HAP-1 (cell line): ENCODE data around the gene PHACTR1.

Experiments used
- DNase-seq, 2 experiments: peaks; one replicate each; pipeline ENCODE4 v3.0.0-alpha.2; 2016 to 2020; ENCODE audit warnings: low spot score in 2 of 2
- H3K27me3 ChIP-seq: fragments of 250-450 bp; sonication (Bioruptor Pico); 2 replicates; pipeline ENCODE4 v1.5.1; 2020; ENCODE audit warnings: low read depth, mild to moderate bottlenecking, moderate library complexity
- H3K36me3 ChIP-seq: fragments of 250-450 bp; sonication (Bioruptor Pico); replicated peaks from 2 replicates; pipeline ENCODE4 v1.5.1; 2020; ENCODE audit warnings: mild to moderate bottlenecking
- H3K4me1 ChIP-seq: fragments of 250-450 bp; sonication (Bioruptor Pico); 2 replicates; pipeline ENCODE4 v1.5.1; 2020; ENCODE audit warnings: mild to moderate bottlenecking
- H3K4me3 ChIP-seq: fragments of 250-450 bp; sonication (Bioruptor Pico); 2 replicates; pipeline ENCODE4 v1.5.1; 2020; ENCODE audit warnings: mild to moderate bottlenecking, moderate library complexity
- H3K9me3 ChIP-seq: fragments of 250-450 bp; sonication (Bioruptor Pico); 2 replicates; pipeline ENCODE4 v1.5.1; 2020; ENCODE audit warnings: mild to moderate bottlenecking, moderate library complexity
- in situ Hi-C: fragments of 300-500 bp; cut with MboI; formaldehyde crosslinking; loops from 3 replicates; pipeline ENCODE4 v1.14.3; 2020; ENCODE audit warnings: low sequenced_read_pairs, inconsistent platforms, mixed read lengths

The PHACTR1 gene

GRCh38 chr6:13165502-13166172 is 449.1 kb downstream of the PHACTR1 start:
- in situ Hi-C loops: no loop called here
- H3K36me3 ChIP-seq: no peaks in the 10 kb centered on the region
- no peaks in the 10 kb centered on the region for H3K4me1 ChIP-seq
- H3K9me3 ChIP-seq: no peaks in the 10 kb centered on the region
- H3K27me3 ChIP-seq: no peaks in the 10 kb centered on the region
- H3K4me3 ChIP-seq: no peak overlapping the region
- no peak for DNase-seq

- in situ Hi-C loops: no loop called here
- Histone ChIP-seq H3K36me3 (no peaks in the 10 kb centered on the region), H3K27me3 (no peaks in the 10 kb centered on the region), H3K9me3 (no peaks in the 10 kb centered on the region), H3K4me1 (no peaks in the 10 kb centered on the region), H3K4me3 (no peak overlapping the region)
- no peak for DNase-seq
Measured at GRCh38 chr6:13166269-13166668, 449.7 kb downstream of the PHACTR1 start.

- no peaks in the 10 kb centered on the region for H3K9me3 ChIP-seq
- no peaks in the 10 kb centered on the region for H3K36me3 ChIP-seq
- H3K27me3 ChIP-seq: no peaks in the 10 kb centered on the region
- DNase-seq: no peak
- no peaks in the 10 kb centered on the region for H3K4me1 ChIP-seq
- in situ Hi-C loops: no loop called here
- no peak overlapping the region for H3K4me3 ChIP-seq
Measured at GRCh38 chr6:13166916-13167315, 450.3 kb downstream of the PHACTR1 start.

GRCh38 chr6:13172291-13172690 is 455.7 kb downstream of the PHACTR1 start:
- in situ Hi-C loops: no loop called here
- Histone ChIP-seq H3K27me3 (0 out of 2 replicates have a peak, but pooled peaks cover 5% of the 10 kb centered on the region), H3K4me3 (no peak overlapping the region), H3K36me3 (no peaks in the 10 kb centered on the region), H3K9me3 (no peaks in the 10 kb centered on the region), H3K4me1 (no peaks in the 10 kb centered on the region)
- no peak for DNase-seq

- 0 out of 2 replicates have a peak, but pooled peaks cover 5% of the 10 kb centered on the region for H3K27me3 ChIP-seq
- H3K4me1 ChIP-seq: no peaks in the 10 kb centered on the region
- H3K9me3 ChIP-seq: no peaks in the 10 kb centered on the region
- H3K36me3 ChIP-seq: no peaks in the 10 kb centered on the region
- H3K4me3 ChIP-seq: no peak overlapping the region
- no peak for DNase-seq
- in situ Hi-C loops: no loop called here
Measured at GRCh38 chr6:13175087-13175486, 458.5 kb downstream of the PHACTR1 start.

GRCh38 chr6:13175759-13176158 is 459.2 kb downstream of the PHACTR1 start:
- DNase-seq: no peak
- Histone ChIP-seq H3K4me1 (no peaks in the 10 kb centered on the region), H3K4me3 (no peak overlapping the region), H3K27me3 (0 out of 2 replicates have a peak, but pooled peaks cover 5% of the 10 kb centered on the region), H3K36me3 (no peaks in the 10 kb centered on the region), H3K9me3 (no peaks in the 10 kb centered on the region)
- in situ Hi-C loops: no loop called here

- Histone ChIP-seq H3K27me3 (0 out of 2 replicates have a peak, but pooled peaks cover 5% of the 10 kb centered on the region), H3K9me3 (no peaks in the 10 kb centered on the region), H3K4me1 (no peaks in the 10 kb centered on the region), H3K36me3 (no peaks in the 10 kb centered on the region), H3K4me3 (no peak overlapping the region)
- in situ Hi-C loops: no loop called here
- DNase-seq: no peak
Measured at GRCh38 chr6:13177664-13178063, 461.1 kb downstream of the PHACTR1 start.

GRCh38 chr6:13178107-13178506 is 461.5 kb downstream of the PHACTR1 start:
- H3K4me3 ChIP-seq: no peak overlapping the region
- H3K36me3 ChIP-seq: no peaks in the 10 kb centered on the region
- no peak for DNase-seq
- no peaks in the 10 kb centered on the region for H3K9me3 ChIP-seq
- in situ Hi-C loops: no loop called here
- H3K27me3 ChIP-seq: 0 out of 2 replicates have a peak, but pooled peaks cover 5% of the 10 kb centered on the region
- no peaks in the 10 kb centered on the region for H3K4me1 ChIP-seq

- in situ Hi-C loops: no loop called here
Measured at GRCh38 chr6:13180538-13180937, 464.0 kb downstream of the PHACTR1 start.

GRCh38 chr6:13181393-13181792 is 464.8 kb downstream of the PHACTR1 start:
- no peaks in the 10 kb centered on the region for H3K9me3 ChIP-seq
- in situ Hi-C loops: no loop called here
- no peak overlapping the region for H3K4me3 ChIP-seq
- DNase-seq: no peak
- H3K36me3 ChIP-seq: no peaks in the 10 kb centered on the region
- H3K27me3 ChIP-seq: peaks cover 5% of the 10 kb centered on the region; the same call in 1 of the 2 replicates
- H3K4me1 ChIP-seq: no peaks in the 10 kb centered on the region

More at GRCh38 chr6:13180538-13180937, 464.0 kb downstream of the PHACTR1 start:
- H3K4me1 ChIP-seq: no peaks in the 10 kb centered on the region
- no peak for DNase-seq
- no peaks in the 10 kb centered on the region; the same call in 1 of the 2 replicates for H3K27me3 ChIP-seq
- no peaks in the 10 kb centered on the region for H3K36me3 ChIP-seq
- no peak overlapping the region for H3K4me3 ChIP-seq
- H3K9me3 ChIP-seq: no peaks in the 10 kb centered on the region

- peaks cover 5% of the 10 kb centered on the region; the same call in 1 of the 2 replicates for H3K27me3 ChIP-seq
- in situ Hi-C loops: no loop called here
Measured at GRCh38 chr6:13183415-13184088, 467.0 kb downstream of the PHACTR1 start.

GRCh38 chr6:13184089-13184468 is 467.5 kb downstream of the PHACTR1 start:
- peaks cover 5% of the 10 kb centered on the region; the same call in 1 of the 2 replicates for H3K27me3 ChIP-seq
- in situ Hi-C loops: no loop called here
- H3K4me3 ChIP-seq: no peak overlapping the region
- no peaks in the 10 kb centered on the region for H3K4me1 ChIP-seq
- H3K36me3 ChIP-seq: no peaks in the 10 kb centered on the region
- H3K9me3 ChIP-seq: no peaks in the 10 kb centered on the region
- DNase-seq: no peak

More at GRCh38 chr6:13183415-13184088, 467.0 kb downstream of the PHACTR1 start:
- no peaks in the 10 kb centered on the region for H3K4me1 ChIP-seq
- H3K9me3 ChIP-seq: no peaks in the 10 kb centered on the region
- DNase-seq: no peak
- no peaks in the 10 kb centered on the region for H3K36me3 ChIP-seq
- H3K4me3 ChIP-seq: no peak overlapping the region

- H3K4me1 ChIP-seq: no peaks in the 10 kb centered on the region
- H3K9me3 ChIP-seq: no peaks in the 10 kb centered on the region
- peaks cover 5% of the 10 kb centered on the region; the same call in 1 of the 2 replicates for H3K27me3 ChIP-seq
- DNase-seq: no peak
- no peak overlapping the region for H3K4me3 ChIP-seq
- H3K36me3 ChIP-seq: no peaks in the 10 kb centered on the region
- in situ Hi-C loops: no loop called here
Measured at GRCh38 chr6:13184547-13184946, 468.0 kb downstream of the PHACTR1 start.

GRCh38 chr6:13186861-13187260 is 470.3 kb downstream of the PHACTR1 start:
- Histone ChIP-seq H3K9me3 (no peaks in the 10 kb centered on the region), H3K4me1 (no peaks in the 10 kb centered on the region), H3K4me3 (no peak overlapping the region), H3K36me3 (no peaks in the 10 kb centered on the region), H3K27me3 (peaks cover 5% of the 10 kb centered on the region; the same call in 1 of the 2 replicates)
- in situ Hi-C loops: no loop called here
- no peak for DNase-seq
